SK-N-MC (cell line): ENCODE measurements around the gene SPINK5.

Source experiments
- DNase-seq: peaks from one replicate; pipeline ENCODE4 v3.0.0-alpha.2; 2011; ENCODE audit warnings: low read depth, low spot score
- H3K27ac ChIP-seq: fragments of 200-600 bp; sonication (generic); 2 replicates; pipeline ENCODE4 v1.5.1; 2016; ENCODE audit warnings: mixed run types
- H3K36me3 ChIP-seq: fragments of 200-600 bp; sonication (generic); 2 replicates; pipeline ENCODE4 v1.6.1; 2017; ENCODE audit warnings: antibody characterized with exemption, low read length, mixed read lengths; ENCODE audit not compliant: insufficient read depth
- H3K4me3 ChIP-seq: fragments of 200-600 bp; sonication (generic); 2 replicates; pipeline ENCODE4 v1.5.1; 2016
- H3K9ac ChIP-seq: fragments of 200-600 bp; sonication (generic); 2 replicates; pipeline ENCODE4 v1.8.0; 2017; ENCODE audit warnings: mixed run types, mixed read lengths; ENCODE audit not compliant: insufficient read length
- H3K9me3 ChIP-seq: fragments of 200-600 bp; sonication (generic); 2 replicates; pipeline ENCODE4 v1.6.1; 2017; ENCODE audit warnings: low read depth, mild to moderate bottlenecking, antibody characterized with exemption, low read length, moderate library complexity, mixed read lengths
- EZH2 ChIP-seq: fragments of 200-600 bp; sonication (generic); IDR thresholded peaks from one replicate; pipeline ENCODE4 v1.6.1; 2017; ENCODE audit warnings: antibody characterized with exemption
- FOXP2 ChIP-seq: optimal IDR thresholded peaks from 2 replicates; pipeline ENCODE3; 2011; ENCODE audit warnings: mild to moderate bottlenecking, moderate library complexity; ENCODE audit not compliant: insufficient read depth; ENCODE audit errors: extremely low read length, control extremely low read depth
- POLR2AphosphoS5 ChIP-seq: IDR thresholded peaks from 2 replicates; pipeline ENCODE4 v1.6.1; 2012; ENCODE audit warnings: mild to moderate bottlenecking, low read depth, low read length, borderline replicate concordance

Gene SPINK5

DNA sequence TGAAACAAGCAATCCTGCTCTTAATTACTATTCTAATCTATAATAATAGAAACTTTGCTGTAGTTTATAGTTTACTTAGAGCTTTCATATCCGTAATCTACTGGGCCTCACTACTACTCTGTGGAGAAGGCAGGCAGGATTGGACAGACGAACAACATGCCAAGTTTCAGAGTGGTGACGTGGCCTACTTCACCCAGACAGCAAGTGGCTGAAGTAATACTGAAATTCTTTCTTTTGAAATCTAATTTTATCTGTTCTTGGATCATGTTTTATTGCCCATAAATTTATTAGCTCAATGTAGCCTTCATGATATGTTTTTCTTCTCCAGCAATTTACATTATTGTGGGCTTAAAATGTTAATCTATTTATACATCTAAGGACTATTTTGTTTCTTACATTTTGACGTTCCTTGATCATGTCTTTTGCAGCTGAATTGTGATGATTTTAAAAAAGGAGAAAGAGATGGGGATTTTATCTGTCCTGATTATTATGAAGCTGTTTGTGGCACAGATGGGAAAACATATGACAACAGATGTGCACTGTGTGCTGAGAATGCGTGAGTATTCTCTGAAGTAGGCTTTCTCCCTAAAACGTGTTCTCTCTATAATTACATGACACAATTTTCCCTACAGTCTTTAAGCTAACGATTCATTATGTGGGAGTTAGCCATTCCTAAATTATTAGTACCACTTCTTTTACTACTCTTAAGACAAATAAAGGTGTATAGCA lies 22.4 kb downstream of the SPINK5 start:
- Histone ChIP-seq H3K4me3 (no peak overlapping the region), H3K9me3 (no peaks in the 10 kb centered on the region), H3K9ac (no peak overlapping the region), H3K36me3 (no peaks in the 10 kb centered on the region), H3K27ac (no peak overlapping the region)
- TF ChIP-seq POLR2AphosphoS5 (no peak), EZH2 (no peak)
- no peak for DNase-seq

DNA sequence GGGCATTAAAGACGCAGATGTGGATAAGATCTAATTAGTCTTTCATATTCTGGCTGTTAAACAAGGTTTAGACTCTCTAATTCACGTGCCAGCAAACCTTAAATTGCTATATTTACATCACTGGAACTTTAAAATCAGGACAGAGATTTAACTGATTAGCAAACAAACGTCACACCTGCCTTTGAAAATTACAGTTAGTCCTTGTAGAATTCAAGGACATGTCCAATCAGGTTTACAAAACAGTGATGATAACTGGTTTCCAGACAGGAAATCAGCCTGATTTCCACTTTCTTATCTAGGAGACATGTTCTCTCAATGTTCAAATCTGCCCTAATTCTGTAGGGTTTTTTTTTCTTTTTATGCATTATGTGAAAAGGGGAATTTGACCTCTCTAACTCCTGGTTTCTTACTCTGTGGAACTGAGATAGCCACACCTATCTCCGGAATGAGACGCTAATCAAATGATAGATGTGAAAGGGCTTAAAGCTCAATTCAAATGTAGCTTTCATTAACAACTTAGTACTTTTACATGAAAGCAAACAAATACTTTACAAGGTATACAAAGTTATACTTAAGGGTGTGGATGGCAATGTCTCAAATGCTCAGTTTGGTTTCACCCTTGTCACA lies 26.5 kb downstream of the SPINK5 start:
- no peak for TF ChIP-seq POLR2AphosphoS5
- no peak for TF ChIP-seq EZH2
- TF ChIP-seq FOXP2, result no peak
- Histone ChIP-seq H3K27ac (no peak overlapping the region), H3K9me3 (no peaks in the 10 kb centered on the region), H3K9ac (no peak overlapping the region), H3K36me3 (no peaks in the 10 kb centered on the region), H3K4me3 (no peak overlapping the region)
- no peak for DNase-seq

- no peak for DNase-seq
- H3K9me3 ChIP-seq, result no peaks in the 10 kb centered on the region
- no peak overlapping the region for H3K9ac ChIP-seq
- H3K36me3 ChIP-seq, result no peaks in the 10 kb centered on the region
- no peak overlapping the region for H3K4me3 ChIP-seq
- H3K27ac ChIP-seq, result no peak overlapping the region
- TF ChIP-seq POLR2AphosphoS5, result no peak
Observed at GRCh38 chr5:148090773-148091250, 27.0 kb downstream of the SPINK5 start.

- no peak overlapping the region for H3K27ac ChIP-seq
- TF ChIP-seq EZH2 (no peak), POLR2AphosphoS5 (no peak), FOXP2 (no peak)
- H3K4me3 ChIP-seq, result no peak overlapping the region
- DNase-seq, result no peak
- H3K9me3 ChIP-seq, result no peaks in the 10 kb centered on the region
- no peak overlapping the region for H3K9ac ChIP-seq
- no peaks in the 10 kb centered on the region for H3K36me3 ChIP-seq
Observed at GRCh38 chr5:148091991-148092964, 28.5 kb downstream of the SPINK5 start.

GRCh38 chr5:148094336-148094735 lies 30.6 kb downstream of the SPINK5 start:
- no peak for TF ChIP-seq FOXP2
- no peak for TF ChIP-seq EZH2
- TF ChIP-seq POLR2AphosphoS5, result no peak
- Histone ChIP-seq H3K27ac (no peak overlapping the region), H3K9me3 (no peaks in the 10 kb centered on the region), H3K4me3 (no peak overlapping the region), H3K9ac (no peak overlapping the region), H3K36me3 (no peaks in the 10 kb centered on the region)
- no peak for DNase-seq

DNA sequence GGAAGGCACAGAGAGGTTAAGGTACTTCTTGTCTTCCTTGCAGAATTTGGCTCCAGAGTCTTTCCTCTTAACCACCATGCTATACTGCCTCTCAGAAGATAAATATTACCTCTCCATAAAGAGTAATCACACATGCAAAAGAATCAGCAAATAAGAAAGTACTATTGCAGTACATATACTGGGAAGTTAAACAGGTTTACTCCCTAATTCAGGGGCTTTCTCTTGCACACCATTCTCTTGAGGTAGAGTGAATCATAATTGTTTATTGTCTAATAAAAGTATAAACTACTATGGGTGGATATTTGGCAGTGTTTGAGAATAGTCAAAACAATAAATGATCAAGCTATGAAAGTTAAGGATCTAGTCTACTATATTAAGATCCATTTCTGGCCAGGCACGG lies 40.4 kb downstream of the SPINK5 start:
- no peaks in the 10 kb centered on the region for H3K36me3 ChIP-seq
- no peak for DNase-seq

DNA sequence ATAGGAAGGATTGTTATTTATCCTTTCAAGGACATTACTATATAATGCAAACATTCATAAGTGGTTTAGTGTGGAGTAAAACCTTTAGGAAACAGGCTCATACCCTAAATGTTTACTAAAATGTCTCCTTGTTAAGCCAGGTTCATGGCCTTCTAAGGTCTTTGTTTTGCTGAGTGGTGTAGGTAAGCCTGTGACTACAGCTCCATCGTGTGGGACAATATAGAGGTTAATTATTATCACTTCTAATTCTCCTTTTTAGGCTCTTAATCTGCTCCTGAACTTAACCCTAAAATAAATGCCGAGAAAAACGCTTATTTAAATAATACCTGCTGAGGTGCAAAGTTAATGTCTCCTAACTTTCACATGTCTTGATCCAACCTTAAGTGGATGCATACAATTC lies 43.8 kb downstream of the SPINK5 start:
- H3K9ac ChIP-seq, result no peak overlapping the region
- no peaks in the 10 kb centered on the region for H3K36me3 ChIP-seq
- no peak overlapping the region for H3K27ac ChIP-seq
- TF ChIP-seq POLR2AphosphoS5 (no peak), EZH2 (no peak), FOXP2 (no peak)
- no peaks in the 10 kb centered on the region for H3K9me3 ChIP-seq
- DNase-seq, result no peak
- no peak overlapping the region for H3K4me3 ChIP-seq

More for the DNA sequence above, 40.4 kb downstream of the SPINK5 start:
- no peak for TF ChIP-seq EZH2
- no peak for TF ChIP-seq POLR2AphosphoS5
- TF ChIP-seq FOXP2, result no peak
- Histone ChIP-seq H3K27ac (no peak overlapping the region), H3K4me3 (no peak overlapping the region), H3K9me3 (no peaks in the 10 kb centered on the region), H3K9ac (no peak overlapping the region)

- no peak overlapping the region for H3K27ac ChIP-seq
- H3K9me3 ChIP-seq, result no peaks in the 10 kb centered on the region
- no peak for DNase-seq
- no peak overlapping the region for H3K4me3 ChIP-seq
- TF ChIP-seq FOXP2 (no peak), EZH2 (no peak), POLR2AphosphoS5 (no peak)
- H3K9ac ChIP-seq, result no peak overlapping the region
- no peaks in the 10 kb centered on the region for H3K36me3 ChIP-seq
Observed at GRCh38 chr5:148113243-148113642, 49.5 kb downstream of the SPINK5 start.
